Measurements from ENCODE around the gene SET. TPM values are rescaled to one million over a fixed set of nuclear protein-coding genes. Genes with fewer than 3 reads are reported as not detected.
"Not testable (repeated sequence)": the region's sequence is repeated elsewhere in the genome, so short reads cannot be mapped to it uniquely, and the experiment has no call there.

Gene SET, protein sequence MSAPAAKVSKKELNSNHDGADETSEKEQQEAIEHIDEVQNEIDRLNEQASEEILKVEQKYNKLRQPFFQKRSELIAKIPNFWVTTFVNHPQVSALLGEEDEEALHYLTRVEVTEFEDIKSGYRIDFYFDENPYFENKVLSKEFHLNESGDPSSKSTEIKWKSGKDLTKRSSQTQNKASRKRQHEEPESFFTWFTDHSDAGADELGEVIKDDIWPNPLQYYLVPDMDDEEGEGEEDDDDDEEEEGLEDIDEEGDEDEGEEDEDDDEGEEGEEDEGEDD
- 100 to 1,000 TPM; 586 to 729 (median 699) TPM for polyA plus RNA-seq (ENCODE audit: insufficient read length in 4 of 4)

DNA sequence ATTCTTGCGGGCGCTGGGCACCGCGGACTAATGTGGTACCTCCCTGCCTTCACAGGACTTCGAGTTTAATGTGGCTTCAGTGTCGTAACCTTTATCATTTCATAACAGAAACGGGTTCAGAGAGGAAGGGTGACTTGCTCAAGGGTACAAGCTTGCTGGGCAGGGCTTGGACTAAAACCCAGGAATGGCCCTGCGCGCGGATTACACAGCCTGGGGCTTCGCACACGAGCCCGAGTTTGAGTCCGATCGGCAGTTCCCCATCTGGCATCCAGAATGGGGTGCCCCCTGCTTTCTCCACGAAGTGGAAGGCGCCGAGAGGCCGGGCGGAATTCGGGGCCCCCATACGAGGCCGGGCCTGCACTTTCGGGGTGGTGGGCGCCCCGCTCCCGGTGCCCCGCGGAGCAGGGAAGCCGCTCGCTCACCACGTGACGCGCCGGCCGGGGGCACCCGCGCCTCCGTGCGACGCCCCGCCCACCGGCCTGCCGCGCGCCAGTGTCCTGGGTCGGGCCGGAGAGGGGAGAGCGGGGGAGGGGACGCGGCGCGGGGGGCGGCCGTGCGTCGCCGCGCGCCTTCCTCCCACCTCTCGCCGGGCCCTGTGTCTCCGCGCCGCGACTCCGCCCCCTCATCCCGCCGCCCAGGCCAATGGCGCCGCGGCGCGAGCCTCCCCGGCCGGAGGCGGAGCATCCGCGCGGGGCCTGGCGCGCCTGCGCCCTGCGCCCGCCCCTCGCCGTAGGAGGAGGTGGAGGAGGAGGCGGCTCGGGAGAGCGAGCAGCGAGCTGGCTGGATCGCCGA is at the start of gene SET:
Gene SET (plus strand): TSS at position 722 of the 792 bp plus-strand sequence. CDS start 361 bp downstream, outside the sequence.
- peak; percentile 86 to 92 (median 91) for DNase-seq (ENCODE audit: low read depth in 4 of 4, low spot score in 3 of 4)

DNA sequence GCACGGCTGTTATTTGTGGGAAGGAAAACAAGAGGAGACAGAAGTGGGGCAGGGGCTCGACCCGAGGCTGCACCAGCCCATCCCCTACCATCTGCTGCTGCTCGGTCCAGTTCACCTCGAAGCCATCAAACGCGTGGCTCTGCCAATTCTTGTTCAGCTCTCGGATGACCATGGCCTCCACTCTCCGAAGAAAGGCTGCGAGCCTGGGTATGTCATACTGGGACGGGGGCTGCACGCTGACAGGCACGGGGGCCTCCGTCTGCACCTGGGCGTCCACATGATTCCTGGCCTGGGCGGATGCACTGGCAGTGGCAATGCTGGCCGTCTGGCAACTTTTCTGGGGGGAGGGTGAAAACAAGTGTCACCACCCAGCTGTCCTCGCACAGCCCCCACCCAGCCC is 48.4 kb upstream of the SET start:
- no peak for DNase-seq (ENCODE audit: low read depth in 4 of 4, low spot score in 3 of 4)

DNA sequence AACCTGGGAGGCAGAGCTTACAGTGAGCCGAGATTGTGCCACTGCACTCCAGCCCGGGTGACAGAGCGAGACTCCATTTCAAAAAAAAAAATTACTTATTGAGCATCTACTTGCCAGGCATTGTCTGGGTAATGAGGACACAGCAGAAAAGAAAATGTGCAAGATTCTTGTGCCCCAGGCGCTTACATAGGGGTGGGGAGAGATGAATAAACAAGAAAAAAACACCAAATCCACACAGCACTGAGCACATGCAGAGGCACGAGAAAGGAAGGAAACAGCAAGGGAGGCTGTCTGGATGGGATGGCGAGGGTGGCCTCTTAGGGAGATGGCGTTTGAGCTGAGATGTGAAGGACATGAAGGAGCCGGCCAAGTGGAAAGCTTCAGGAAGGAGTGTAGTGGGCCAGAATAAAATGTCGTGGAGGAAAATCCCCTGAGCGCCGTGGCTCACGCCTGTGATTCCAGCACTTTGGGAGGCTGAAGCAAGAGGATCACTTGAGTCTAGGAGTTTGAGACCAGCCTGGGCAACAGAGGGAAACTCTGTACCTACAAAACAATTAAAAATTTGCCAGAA is 46.3 kb upstream of the SET start:
- DNase-seq (ENCODE audit: low read depth in 4 of 4, low spot score in 3 of 4) = no peak

DNA sequence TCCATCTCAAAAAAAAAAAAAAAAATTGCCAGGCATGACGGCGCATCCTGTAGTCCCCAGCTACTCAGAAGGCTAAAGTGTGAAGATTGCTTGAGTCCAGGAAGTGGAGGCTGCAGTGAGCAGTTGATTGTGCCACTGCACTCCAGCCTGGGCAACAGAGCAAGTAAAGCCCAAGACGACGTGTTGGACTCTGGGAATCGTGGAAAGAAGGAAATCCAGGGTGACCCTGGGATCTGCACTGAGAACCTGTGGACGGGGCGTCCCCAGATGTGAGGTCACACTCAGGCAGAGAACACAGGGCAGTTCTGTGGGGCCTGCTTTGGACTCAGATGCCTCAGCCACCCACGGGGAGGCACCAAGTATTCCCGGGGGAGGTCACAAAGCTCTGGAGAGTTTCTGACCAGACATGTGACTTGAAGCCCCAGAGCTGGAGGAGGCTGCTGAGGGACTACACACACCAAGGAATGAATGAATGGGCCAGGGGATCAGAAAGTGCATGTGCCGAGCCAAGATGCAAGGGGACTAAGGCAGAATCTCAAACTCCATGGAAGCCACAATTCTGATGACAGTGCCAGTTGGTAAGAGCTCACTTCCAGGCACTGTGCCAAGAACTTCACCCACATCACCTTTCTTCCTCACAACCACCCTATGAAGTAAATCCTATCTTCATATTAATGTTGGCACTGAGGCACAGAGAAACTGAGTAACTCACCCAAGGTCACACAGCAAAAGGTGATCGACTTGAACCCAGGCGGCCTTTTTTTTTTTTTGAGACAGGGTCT is 45.3 kb upstream of the SET start:
- DNase-seq (ENCODE audit: low read depth in 4 of 4, low spot score in 3 of 4) = no peak

DNA sequence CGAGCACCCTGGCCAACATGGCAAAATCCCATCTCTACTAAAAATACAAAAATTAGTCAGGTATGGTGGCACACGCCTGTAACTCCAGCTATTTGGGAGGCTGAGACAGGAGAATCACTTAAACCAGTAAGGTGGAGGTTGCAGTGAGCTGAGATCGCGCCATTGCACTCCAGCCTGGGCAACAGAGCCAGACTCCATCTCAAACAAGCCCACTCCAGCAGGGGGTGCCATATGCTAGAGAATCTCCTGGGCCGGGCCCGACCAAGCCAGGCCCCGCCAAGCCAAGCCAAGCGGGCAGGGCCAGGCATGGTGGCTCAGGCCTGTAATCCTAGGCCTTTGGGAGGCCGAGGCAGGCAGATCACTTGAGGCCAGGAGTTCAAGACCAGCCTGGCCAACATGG is 40.8 kb upstream of the SET start:
- not testable (repeated sequence) for DNase-seq (ENCODE audit: low read depth in 4 of 4, low spot score in 3 of 4)

DNA sequence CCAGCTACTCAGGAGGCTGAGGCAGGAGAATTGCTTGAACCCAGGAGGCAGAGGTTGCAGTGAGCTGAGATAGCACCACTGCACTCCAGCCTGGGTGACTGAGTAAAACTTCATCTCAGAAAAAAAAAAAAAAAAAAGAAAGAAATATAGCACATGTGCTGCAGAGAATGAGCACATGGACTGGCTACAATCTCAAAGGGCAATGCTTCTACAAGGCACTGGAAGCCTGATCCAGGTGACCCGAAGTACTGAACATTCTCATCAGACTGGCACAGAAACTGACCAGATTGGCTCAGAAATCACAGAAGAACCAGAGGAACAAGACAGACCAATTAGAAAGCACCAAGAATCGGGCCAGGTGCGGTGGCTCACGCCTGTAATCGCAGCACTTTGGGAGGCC is 37.2 kb upstream of the SET start:
- no peak for DNase-seq (ENCODE audit: low read depth in 4 of 4, low spot score in 3 of 4)

DNA sequence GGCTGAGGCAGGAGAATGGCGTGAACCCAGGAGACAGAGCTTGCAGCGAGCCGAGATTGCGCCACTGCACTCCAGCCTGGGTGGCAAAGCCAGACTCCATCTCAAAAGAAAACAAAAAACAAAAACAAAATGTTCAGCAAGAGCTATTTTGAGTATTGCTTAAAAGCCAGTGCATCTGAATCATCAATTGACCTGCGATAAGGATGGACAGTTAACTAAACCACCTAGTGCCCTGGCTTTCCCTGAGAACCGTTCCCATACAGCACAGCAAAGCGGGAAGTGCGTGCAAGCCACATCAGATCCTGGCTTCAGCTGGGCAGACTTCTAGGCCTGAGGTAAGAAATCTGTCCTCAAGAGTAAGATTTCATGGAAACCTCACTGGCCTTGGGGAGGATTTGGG is 35.1 kb upstream of the SET start:
- no peak for DNase-seq (ENCODE audit: low read depth in 4 of 4, low spot score in 3 of 4)

DNA sequence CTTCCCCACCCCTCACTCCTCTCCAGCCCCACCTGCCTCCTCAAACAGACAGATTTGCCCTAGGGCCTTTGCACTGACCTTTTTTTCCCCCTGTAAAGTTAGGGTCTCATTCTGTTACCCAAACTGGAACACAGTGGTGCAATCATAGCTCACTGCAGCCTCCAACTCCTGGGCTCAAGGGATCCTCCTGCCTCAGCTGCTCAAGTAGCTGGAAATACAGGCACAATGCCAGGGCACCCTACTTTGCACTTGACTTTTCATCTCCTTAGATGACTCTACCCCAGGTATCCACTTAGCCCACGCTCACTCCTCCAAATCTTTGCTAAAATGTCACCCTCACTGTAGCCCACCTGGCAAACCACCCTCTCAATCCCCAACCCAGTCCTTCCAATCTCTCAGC is 34.5 kb upstream of the SET start:
- DNase-seq (ENCODE audit: low read depth in 4 of 4, low spot score in 3 of 4) = no peak

DNA sequence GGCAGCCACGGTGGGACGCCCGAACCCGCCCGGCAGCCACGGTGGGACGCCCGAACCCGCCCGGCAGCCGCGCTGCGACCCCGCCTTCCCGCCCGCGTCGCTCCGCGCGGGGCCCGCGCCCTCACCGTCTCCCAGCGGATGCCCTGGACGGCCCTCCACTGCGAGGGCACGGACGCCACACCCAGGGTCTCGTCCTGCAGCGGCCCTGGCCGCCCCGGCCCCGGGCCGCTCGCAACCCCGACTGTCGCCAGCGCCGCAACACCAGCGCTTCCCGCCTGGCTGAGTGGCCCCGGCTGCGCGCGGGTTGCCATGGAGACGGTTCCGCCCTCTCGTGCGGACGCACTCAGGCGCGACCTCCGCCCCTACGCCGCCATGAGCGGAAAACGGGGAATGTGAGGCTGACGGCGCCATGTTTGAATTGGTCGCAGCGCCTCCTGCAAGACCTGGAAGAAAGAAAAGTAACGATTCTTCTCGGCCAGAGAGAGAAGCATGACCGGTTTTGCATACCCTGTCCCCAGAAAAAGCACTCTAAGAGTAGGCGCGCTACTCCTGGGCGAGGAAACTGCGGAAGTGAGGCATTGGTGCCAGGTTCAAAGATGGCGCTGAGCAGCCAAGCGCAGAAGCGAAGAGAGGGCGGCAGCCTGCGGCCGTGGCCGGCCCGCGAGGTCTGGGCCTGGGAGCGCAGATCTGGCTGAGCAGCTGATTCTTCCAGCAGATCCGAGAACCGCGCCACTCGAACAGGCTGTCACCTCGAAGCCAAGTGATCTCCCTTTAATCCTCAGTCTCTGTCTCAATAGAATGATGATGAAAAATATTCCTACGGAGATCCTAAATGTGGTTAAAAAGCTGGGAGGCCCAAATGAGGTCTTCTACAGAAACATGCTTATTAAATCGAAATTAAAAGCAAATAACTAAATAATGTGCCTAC is 32.3 kb upstream of the SET start, which contains the start of gene DYNC2I2:
Gene DYNC2I2 (minus strand): TSS at position 432 of the 928 bp plus-strand sequence. CDS start 121 bp downstream, at position 311.
- peak; percentile 85 to 98 (median 87) for DNase-seq (ENCODE audit: low read depth in 4 of 4, low spot score in 3 of 4)

DNA sequence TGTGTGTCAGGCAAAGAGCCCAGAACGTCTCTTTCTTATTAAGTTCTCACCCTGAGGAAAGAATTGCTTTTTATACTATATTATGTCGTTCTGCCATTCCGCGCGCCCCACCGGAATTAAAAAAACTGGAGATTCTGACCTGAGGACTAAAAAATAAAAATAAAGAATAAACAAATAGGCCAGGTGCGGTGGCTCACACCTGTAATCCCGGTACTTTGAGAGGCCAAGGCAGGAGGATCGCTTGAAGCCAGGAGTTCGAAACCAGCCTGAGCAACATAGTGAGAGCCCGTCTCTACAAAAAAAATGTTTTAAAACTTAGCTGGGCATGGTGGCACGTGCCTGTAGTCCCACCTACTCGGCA is 31.7 kb upstream of the SET start:
- DNase-seq (ENCODE audit: low read depth in 4 of 4, low spot score in 3 of 4) = no peak

DNA sequence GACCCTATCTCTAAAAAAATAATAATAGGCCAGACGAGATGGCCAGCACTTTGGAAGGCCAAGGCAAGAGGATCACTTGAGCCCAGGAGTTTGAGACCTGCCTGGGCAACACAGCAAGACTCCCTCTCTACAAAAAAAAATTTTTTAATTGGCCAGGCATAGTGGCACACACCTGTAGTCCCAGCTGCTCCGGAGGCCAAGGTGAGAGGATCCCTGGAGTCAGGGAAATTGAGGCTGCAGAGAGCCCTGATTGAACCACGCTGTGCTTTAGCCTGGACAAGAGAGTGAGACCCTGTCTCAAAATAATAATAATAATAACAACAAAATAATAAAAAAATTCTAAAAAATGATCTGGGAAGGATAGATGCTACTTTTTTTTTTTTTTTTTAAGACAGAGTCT is 31.2 kb upstream of the SET start:
- no peak for DNase-seq (ENCODE audit: low read depth in 4 of 4, low spot score in 3 of 4)

DNA sequence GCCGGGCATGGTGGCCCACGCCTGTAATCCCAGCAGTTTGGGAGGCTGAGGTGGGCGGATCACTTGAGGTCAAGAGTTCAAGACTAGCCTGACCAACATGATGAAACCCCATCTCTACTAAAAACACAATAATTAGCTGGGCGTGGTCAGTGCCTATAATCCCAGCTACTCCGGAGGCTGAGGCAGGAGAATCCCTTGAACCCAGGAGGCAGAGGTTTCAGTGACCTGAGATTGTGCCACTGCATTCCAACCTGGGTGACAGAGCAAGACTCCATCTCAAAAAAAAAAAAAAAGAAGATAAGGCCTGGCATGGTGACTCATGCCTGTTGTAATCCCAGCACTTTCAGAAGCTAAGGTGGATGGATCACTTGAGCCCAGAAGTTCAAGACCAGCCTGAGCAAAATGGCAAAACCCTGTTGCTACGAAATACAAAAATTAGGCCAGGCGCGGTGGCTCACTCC is 22.5 kb upstream of the SET start:
- not testable (repeated sequence) for DNase-seq (ENCODE audit: low read depth in 4 of 4, low spot score in 3 of 4)

DNA sequence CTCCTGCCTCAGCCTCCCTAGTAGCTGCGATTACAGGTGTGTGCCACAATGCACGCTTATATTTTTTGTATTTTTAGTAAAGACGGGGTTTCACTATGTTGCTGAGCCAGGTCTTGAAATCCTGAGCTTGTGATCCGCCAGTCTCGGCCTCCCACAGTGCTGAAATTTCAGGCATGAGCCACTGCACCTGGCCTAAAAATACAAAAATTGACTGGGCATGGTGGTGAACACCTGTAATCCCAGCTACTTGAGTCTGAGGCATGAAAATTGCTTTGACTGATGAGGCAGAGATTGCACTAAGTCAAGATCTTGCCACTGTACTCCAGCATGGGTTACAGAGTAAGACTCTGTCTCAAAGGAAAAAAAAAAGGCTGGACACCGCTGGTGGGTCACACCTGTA is 19.2 kb upstream of the SET start:
- no peak for DNase-seq (ENCODE audit: low read depth in 4 of 4, low spot score in 3 of 4)

DNA sequence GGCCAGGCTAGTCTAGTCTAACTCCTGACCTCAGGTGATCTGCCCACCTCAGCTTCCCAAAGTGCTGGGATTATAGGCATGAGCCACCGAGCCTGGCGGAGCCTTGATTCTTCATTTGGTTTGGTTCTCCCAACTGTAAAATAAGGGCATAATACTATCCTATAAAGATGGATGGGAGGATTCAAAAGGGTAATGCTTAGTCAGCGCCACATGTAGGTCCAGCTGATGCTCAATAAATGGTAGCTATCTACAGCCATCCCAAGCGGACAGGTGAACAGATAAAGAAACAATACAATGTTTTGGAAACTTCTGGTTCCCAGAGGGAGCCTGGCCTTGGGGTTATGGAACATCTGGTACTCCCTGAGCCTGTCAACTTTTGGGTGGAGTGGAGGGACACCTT is 13.6 kb upstream of the SET start:
- DNase-seq (ENCODE audit: low read depth in 4 of 4, low spot score in 3 of 4) = no peak

DNA sequence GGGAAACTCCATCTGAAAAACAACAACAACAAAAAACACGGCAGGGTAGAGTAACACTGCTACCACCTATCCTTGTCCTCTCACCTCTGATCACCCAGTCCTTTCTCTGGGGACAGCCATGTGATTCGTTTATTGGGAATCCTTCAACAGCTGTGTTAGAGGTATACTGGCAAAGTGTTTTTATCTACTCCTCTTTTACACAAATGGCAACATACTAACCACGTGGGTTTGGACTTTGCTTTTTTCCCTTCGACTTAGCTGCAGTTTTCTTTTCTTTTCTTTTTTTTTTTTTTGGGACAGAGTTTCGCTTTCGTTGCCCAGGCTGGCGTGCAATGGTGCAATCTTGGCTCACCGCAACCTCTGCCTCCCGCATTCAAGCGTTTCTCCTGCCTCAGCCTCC is 11.2 kb upstream of the SET start:
- DNase-seq (ENCODE audit: low read depth in 4 of 4, low spot score in 3 of 4) = no peak

DNA sequence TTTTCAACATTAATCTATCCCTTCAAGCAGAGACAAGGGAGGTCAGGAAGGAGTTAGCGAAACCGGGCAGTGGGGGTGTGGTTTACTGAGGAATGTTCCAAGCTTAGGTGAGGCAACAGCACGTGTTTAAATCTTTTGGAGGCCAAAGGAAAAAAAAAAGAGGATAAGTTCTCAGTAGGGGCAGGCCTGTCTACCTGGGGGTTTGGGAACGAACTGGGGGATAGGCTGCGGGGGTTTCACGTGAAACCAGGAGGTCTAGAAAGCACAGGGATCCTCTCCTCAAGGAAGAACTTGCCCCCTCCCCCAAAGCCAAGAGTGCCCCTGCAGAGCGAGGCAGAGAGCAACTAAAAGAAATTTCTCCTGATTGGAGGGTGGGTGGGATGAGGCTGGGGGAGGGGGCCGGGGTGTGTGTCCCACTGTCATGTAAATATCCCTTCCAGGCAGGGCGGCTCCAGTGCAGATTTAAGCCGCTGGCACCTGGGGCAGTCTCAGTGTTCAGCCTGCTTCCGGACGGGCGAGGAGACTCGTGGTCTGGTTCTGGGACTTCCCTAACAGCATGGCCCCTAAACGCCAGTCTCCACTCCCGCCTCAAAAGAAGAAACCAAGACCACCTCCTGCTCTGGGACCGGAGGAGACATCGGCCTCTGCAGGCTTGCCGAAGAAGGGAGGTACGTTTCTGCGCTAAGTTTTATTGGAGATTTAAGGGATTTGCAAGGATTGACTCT is 5.5 kb upstream of the SET start:
- DNase-seq (ENCODE audit: low read depth in 4 of 4, low spot score in 3 of 4) = no peak

DNA sequence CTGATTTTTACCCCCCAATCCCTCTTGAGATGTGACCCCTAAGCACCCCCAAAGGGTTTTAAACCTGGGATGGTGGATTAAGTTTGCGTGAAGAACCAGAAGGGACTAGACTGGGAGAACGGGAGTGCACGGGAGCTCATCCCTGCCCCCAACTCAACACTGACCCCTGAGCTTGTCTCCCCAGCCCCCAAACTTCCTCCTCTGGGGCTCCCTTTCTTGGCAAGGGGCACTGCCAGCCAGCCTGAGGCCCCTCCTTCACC is 5.0 kb upstream of the SET start:
- DNase-seq (ENCODE audit: low read depth in 4 of 4, low spot score in 3 of 4) = no peak

DNA sequence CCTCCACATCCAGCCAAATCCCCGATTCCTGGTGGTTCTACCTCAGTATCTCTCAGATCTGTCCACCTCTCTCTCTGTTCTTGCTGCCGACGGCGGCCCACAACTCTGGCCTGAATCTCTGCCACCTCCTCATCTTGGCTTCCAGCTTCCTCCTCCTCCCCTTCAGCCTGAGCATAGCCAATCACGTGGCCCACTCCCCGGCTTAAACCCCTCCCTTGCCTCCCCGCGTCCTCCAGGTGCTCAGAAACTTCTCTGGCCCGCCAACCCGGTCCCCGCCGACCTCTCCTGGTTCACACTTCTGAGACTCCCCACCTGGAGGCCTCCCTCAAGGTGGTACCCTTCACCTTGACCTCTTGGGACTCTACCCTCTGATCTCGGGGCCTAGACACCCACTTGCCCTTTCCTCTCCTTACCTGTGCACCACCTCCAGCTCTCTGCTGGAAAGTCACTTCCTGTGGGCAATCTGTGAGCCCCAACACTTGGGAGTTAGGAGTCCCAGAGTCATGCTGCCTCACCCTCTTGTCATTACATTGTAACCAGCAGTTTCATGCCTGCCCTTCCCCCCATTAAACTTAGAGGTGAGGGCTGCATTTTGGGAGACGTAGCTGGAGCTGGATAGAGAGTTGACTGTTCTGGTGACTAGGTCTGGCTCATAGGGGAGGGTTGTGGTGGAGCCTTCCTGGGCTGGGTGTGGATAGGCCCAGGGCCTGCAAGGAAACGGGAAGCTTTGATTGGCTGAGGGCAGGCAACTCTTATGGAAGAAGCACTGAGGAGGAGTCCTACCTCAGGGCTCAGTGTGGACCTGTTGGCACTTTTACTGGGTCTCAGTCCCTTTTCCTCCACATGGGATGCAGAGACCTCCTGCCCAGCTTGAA is 4.5 kb upstream of the SET start:
- DNase-seq (ENCODE audit: low read depth in 4 of 4, low spot score in 3 of 4) = no peak

All from right renal pelvis (tissue), 4 donors.